ENCODE measurements around the gene PDRG1. TPM values are rescaled to one million over a fixed set of nuclear protein-coding genes. Genes with fewer than 3 reads are reported as not detected.

Gene PDRG1
- total RNA-seq, 2 donors from 2014 or later = 11.4 to 30.3 TPM

- Histone ChIP-seq H3K4me1 (replicated peaks) (no peaks in the 10 kb centered on the region), H3K27me3 (replicated peaks; ENCODE audit: insufficient read depth) (peaks cover 7% of the 10 kb centered on the region), H3K27ac (no peak overlapping the region), H3K9me3 (no peaks in the 10 kb centered on the region), H3K4me3 (no peak overlapping the region), H3K36me3 (no peaks in the 10 kb centered on the region)
- 4% methylated on average over 24 of the region's 57 CpGs for WGBS
- peak; percentile 34 for DNase-seq (ENCODE audit: low spot score)
- intact Hi-C loops (cut with DNase I) = no loop called here
- no peak for TF ChIP-seq CTCF (IDR thresholded peaks at IDR 0.05)
- peak; percentile 47 for TF ChIP-seq POLR2AphosphoS5 (IDR thresholded peaks at IDR 0.05)
- no peak for TF ChIP-seq POLR2A (IDR thresholded peaks at IDR 0.05)
Measured at GRCh38 chr20:31968291-31969126, 16.7 kb upstream of the PDRG1 start.

DNA sequence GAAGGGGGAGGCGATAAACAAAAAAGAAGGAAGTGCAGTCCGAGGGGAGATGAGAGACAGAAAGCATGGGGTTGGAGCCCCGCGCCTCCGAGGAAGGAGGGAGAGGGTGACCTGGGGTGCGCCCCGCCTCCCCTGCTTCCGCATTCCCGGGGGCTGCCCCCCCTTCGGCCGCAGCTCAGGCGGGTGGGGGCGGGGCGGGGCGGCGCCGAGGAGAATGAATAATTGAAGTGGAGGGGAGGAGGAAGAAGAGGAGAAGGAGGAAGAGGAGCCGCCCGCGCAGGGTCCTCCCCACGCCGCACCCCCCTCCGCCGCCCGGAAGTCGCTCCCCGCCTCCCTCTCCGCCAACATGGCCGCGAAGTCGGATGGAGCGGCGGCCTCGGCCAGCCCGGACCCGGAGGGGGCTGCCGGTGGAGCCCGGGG, 16.0 kb upstream of the PDRG1 start, which contains the start of gene XKR7:
Gene XKR7, plus strand, starts transcription at position 322 of the 420 bp plus-strand sequence. Its CDS starts 25 bp downstream, at position 347.
- no peaks in the 10 kb centered on the region for H3K36me3 ChIP-seq
- H3K4me1 ChIP-seq (replicated peaks) = no peaks in the 10 kb centered on the region
- no peaks in the 10 kb centered on the region for H3K9me3 ChIP-seq
- WGBS = 3% methylated on average over 32 of the region's 38 CpGs
- H3K27ac ChIP-seq = no peak within 1 kb of the TSS
- peaks cover 7% of the 10 kb centered on the region for H3K27me3 ChIP-seq (replicated peaks; ENCODE audit: insufficient read depth)
- intact Hi-C loops (cut with DNase I) = no loop called here
- H3K4me3 ChIP-seq = no peak within 1 kb of the TSS
- TF ChIP-seq CTCF (IDR thresholded peaks at IDR 0.05) (no peak), POLR2A (IDR thresholded peaks at IDR 0.05) (no peak), POLR2AphosphoS5 (IDR thresholded peaks at IDR 0.05) (no peak)
- no peak for DNase-seq (ENCODE audit: low spot score)

DNA sequence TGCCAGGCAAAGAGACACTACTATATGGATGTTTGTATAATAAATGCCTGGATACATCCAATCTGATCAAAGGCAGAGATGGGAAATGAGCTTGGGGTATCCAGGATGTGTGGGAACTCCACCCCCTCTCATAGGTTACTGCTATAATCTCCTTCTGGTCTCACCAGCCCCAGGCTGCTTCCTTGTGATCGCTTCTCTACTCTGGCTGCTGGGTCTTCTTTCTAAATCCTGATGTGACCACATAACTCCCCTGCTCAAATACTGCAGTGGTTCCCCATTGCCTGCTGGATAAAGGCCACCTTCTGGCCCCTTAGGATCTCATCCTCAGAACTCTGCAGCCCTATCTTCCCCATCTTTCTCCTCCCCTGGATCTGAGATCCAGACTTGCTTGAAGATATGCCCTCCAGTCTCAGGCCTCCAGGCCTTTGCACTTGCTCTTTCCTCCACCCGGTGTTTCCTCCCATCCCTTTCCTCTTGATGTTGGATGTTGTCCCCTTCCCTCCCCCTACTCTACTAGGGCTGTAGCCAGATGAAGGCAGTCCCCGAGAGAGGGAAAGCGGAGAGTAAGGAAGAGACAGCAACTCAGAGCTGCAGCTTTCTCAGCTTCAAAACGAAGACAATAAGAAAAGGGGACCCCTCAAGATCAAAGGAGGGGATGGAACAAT, 15.3 kb upstream of the PDRG1 start:
- no peaks in the 10 kb centered on the region for H3K4me1 ChIP-seq (replicated peaks)
- intact Hi-C loops (cut with DNase I) = no loop called here
- no peak overlapping the region for H3K4me3 ChIP-seq
- H3K36me3 ChIP-seq = no peaks in the 10 kb centered on the region
- TF ChIP-seq POLR2AphosphoS5 (IDR thresholded peaks at IDR 0.05) (no peak), POLR2A (IDR thresholded peaks at IDR 0.05) (no peak), CTCF (IDR thresholded peaks at IDR 0.05) (no peak)
- H3K27me3 ChIP-seq (replicated peaks; ENCODE audit: insufficient read depth) = peaks cover 7% of the 10 kb centered on the region
- 10% methylated on average over 5 of the region's 5 CpGs for WGBS
- no peaks in the 10 kb centered on the region for H3K9me3 ChIP-seq
- DNase-seq (ENCODE audit: low spot score) = no peak
- H3K27ac ChIP-seq = no peak overlapping the region

DNA sequence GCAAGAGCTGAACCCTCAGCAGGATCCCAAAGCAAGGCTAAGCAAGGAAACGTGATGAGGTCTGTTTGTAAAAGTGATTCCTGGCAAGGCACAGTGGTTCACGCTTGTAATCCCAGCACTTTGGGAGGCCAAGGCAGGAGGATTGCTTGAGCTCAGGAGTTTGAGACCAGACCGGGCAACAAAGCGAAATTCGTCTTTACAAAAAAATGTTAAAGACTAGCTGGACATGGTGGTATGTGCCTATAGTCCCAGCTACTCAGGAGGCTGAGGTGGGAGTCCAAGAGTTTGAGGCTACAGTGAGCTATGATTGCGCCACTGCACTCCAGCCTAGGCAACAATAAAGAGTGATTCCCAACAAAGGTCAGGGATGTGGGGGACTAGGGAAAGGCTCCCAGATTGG, 12.0 kb upstream of the PDRG1 start:
- WGBS = 65% methylated on average over 6 of the region's 6 CpGs
- Histone ChIP-seq H3K4me1 (replicated peaks) (no peaks in the 10 kb centered on the region), H3K4me3 (no peak overlapping the region), H3K27ac (no peak overlapping the region), H3K36me3 (no peaks in the 10 kb centered on the region), H3K27me3 (replicated peaks; ENCODE audit: insufficient read depth) (peaks cover 7% of the 10 kb centered on the region), H3K9me3 (no peaks in the 10 kb centered on the region)
- DNase-seq (ENCODE audit: low spot score) = no peak
- TF ChIP-seq POLR2A (IDR thresholded peaks at IDR 0.05) (no peak), CTCF (IDR thresholded peaks at IDR 0.05) (no peak), POLR2AphosphoS5 (IDR thresholded peaks at IDR 0.05) (no peak)
- intact Hi-C loops (cut with DNase I) = no loop called here

Measured in prostate gland (tissue), 2 donors.